Measurements from ENCODE around the gene CDKN3.
"Not testable (repeated sequence)": the region's sequence is repeated elsewhere in the genome, so short reads cannot be mapped to it uniquely, and the experiment has no call there.

The CDKN3 gene

GRCh38 chr14:54370323-54371198 is 26.2 kb upstream of the CDKN3 start:
- no peak for DNase-seq (ENCODE audit: low read depth in 2 of 2)

GRCh38 chr14:54374117-54374884 is 22.5 kb upstream of the CDKN3 start:
- DNase-seq (ENCODE audit: low read depth in 2 of 2): no peak

GRCh38 chr14:54377501-54377900 is 19.3 kb upstream of the CDKN3 start:
- DNase-seq (ENCODE audit: low read depth in 2 of 2): no peak

- not testable (repeated sequence) for DNase-seq (ENCODE audit: low read depth in 2 of 2)
These were observed 17.9 kb upstream of the CDKN3 start for GRCh38 chr14:54378893-54379292.

- DNase-seq (ENCODE audit: low read depth in 2 of 2): not testable (repeated sequence)
These were observed 16.2 kb upstream of the CDKN3 start for GRCh38 chr14:54380558-54380957.

- DNase-seq (ENCODE audit: low read depth in 2 of 2): no peak
These were observed 15.0 kb upstream of the CDKN3 start for GRCh38 chr14:54381821-54382220.

GRCh38 chr14:54383835-54384234 is 13.0 kb upstream of the CDKN3 start:
- no peak for DNase-seq (ENCODE audit: low read depth in 2 of 2)

- no peak for DNase-seq (ENCODE audit: low read depth in 2 of 2)
These were observed 11.3 kb upstream of the CDKN3 start for GRCh38 chr14:54385556-54385955.

GRCh38 chr14:54387328-54387727 is 9.5 kb upstream of the CDKN3 start:
- no peak for DNase-seq (ENCODE audit: low read depth in 2 of 2)

GRCh38 chr14:54392131-54392859 is 4.5 kb upstream of the CDKN3 start:
- DNase-seq (ENCODE audit: low read depth in 2 of 2): no peak

- not testable (repeated sequence) for DNase-seq (ENCODE audit: low read depth in 2 of 2)
These were observed 3.6 kb upstream of the CDKN3 start for GRCh38 chr14:54392986-54393884.

- DNase-seq (ENCODE audit: low read depth in 2 of 2): no peak
These were observed 2.2 kb upstream of the CDKN3 start for GRCh38 chr14:54394596-54394995.

- no peak for DNase-seq (ENCODE audit: low read depth in 2 of 2)
These were observed 1.5 kb upstream of the CDKN3 start for GRCh38 chr14:54395284-54395683.

GRCh38 chr14:54395716-54396115 is 1.1 kb upstream of the CDKN3 start:
- no peak for DNase-seq (ENCODE audit: low read depth in 2 of 2)

GRCh38 chr14:54396183-54396492 is 669 bp upstream of the CDKN3 start:
- DNase-seq (ENCODE audit: low read depth in 2 of 2): no peak

GRCh38 chr14:54399560-54399959 is 2.8 kb downstream of the CDKN3 start:
- DNase-seq (ENCODE audit: low read depth in 2 of 2): no peak

- not testable (repeated sequence) for DNase-seq (ENCODE audit: low read depth in 2 of 2)
These were observed 6.7 kb downstream of the CDKN3 start for GRCh38 chr14:54403401-54404005.

- no peak for DNase-seq (ENCODE audit: low read depth in 2 of 2)
These were observed 13.4 kb downstream of the CDKN3 start for GRCh38 chr14:54410215-54410614.

- DNase-seq (ENCODE audit: low read depth in 2 of 2): no peak
These were observed 14.6 kb downstream of the CDKN3 start for GRCh38 chr14:54411371-54411770.

GRCh38 chr14:54420478-54421142 is 23.8 kb downstream of the CDKN3 start:
- DNase-seq (ENCODE audit: low read depth in 2 of 2): no peak

Data from stimulated activated CD4-positive, alpha-beta T cell treated with anti-CD3 and anti-CD28 coated beads, Interleukin-12 subunit alpha, Interleukin-12 subunit beta, amount 100 ng/mL, for 24 hours (primary cell).